Right kidney (tissue), 1 donor: ENCODE measurements around the gene MRPL24.
"Not testable (repeated sequence)": the region's sequence is repeated elsewhere in the genome, so short reads cannot be mapped to it uniquely, and the experiment has no call there.

Source experiments
- DNase-seq: peaks from one replicate; pipeline ENCODE4 v3.0.0-alpha.2; 2016

The MRPL24 gene

GRCh38 chr1:156765666-156766065 lies 24.8 kb upstream of the MRPL24 start:
- no peak for DNase-seq

- DNase-seq = not testable (repeated sequence)
These were observed 24.2 kb upstream of the MRPL24 start for GRCh38 chr1:156765136-156765535.

- DNase-seq = no peak
These were observed 19.9 kb upstream of the MRPL24 start for GRCh38 chr1:156760796-156761104.

GRCh38 chr1:156760092-156760795 lies 19.4 kb upstream of the MRPL24 start:
- no peak for DNase-seq

GRCh38 chr1:156757572-156758253 lies 16.8 kb upstream of the MRPL24 start:
- DNase-seq = not testable (repeated sequence)

GRCh38 chr1:156756355-156756754 lies 15.5 kb upstream of the MRPL24 start:
- no peak for DNase-seq

GRCh38 chr1:156755527-156755950 lies 14.7 kb upstream of the MRPL24 start:
- DNase-seq = no peak

GRCh38 chr1:156754219-156754618 lies 13.3 kb upstream of the MRPL24 start:
- DNase-seq = no peak

- no peak for DNase-seq
These were observed 12.1 kb upstream of the MRPL24 start for GRCh38 chr1:156752843-156753482.

GRCh38 chr1:156751757-156752481 lies 11.0 kb upstream of the MRPL24 start:
- peak; percentile 83 for DNase-seq

GRCh38 chr1:156751451-156751756 lies 10.5 kb upstream of the MRPL24 start, which contains the start of gene HDGF:
HDGF (minus strand) TSS chr1:156751675; CDS start chr1:156751429, 246 bp downstream.
- DNase-seq = no peak

- peak; percentile 79 for DNase-seq
These were observed 10.0 kb upstream of the MRPL24 start for GRCh38 chr1:156750711-156751450.

- peak; percentile 56 for DNase-seq
These were observed 9.3 kb upstream of the MRPL24 start for GRCh38 chr1:156750191-156750672.

GRCh38 chr1:156749419-156750118 lies 8.7 kb upstream of the MRPL24 start:
- DNase-seq = no peak

GRCh38 chr1:156748670-156749418 lies 8.0 kb upstream of the MRPL24 start:
- no peak for DNase-seq

GRCh38 chr1:156747742-156748669 lies 7.1 kb upstream of the MRPL24 start:
- no peak for DNase-seq

GRCh38 chr1:156746728-156747631 lies 6.1 kb upstream of the MRPL24 start:
- peak; percentile 89 for DNase-seq

- no peak for DNase-seq
These were observed 5.5 kb upstream of the MRPL24 start for GRCh38 chr1:156746406-156746727.

- DNase-seq = no peak
These were observed 5.0 kb upstream of the MRPL24 start for GRCh38 chr1:156745881-156746280.
